Measurements from ENCODE around the gene NDOR1.

The NDOR1 gene

GRCh38 chr9:137178939-137179630 lies 26.4 kb upstream of the NDOR1 start:
- no peak overlapping the region for H3K4me3 ChIP-seq (ENCODE audit: low read depth, low read length)
- DNase-seq (ENCODE audit: low read depth): no peak
- TF ChIP-seq, protein P1, sequence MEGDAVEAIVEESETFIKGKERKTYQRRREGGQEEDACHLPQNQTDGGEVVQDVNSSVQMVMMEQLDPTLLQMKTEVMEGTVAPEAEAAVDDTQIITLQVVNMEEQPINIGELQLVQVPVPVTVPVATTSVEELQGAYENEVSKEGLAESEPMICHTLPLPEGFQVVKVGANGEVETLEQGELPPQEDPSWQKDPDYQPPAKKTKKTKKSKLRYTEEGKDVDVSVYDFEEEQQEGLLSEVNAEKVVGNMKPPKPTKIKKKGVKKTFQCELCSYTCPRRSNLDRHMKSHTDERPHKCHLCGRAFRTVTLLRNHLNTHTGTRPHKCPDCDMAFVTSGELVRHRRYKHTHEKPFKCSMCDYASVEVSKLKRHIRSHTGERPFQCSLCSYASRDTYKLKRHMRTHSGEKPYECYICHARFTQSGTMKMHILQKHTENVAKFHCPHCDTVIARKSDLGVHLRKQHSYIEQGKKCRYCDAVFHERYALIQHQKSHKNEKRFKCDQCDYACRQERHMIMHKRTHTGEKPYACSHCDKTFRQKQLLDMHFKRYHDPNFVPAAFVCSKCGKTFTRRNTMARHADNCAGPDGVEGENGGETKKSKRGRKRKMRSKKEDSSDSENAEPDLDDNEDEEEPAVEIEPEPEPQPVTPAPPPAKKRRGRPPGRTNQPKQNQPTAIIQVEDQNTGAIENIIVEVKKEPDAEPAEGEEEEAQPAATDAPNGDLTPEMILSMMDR (IDR thresholded peaks at IDR 0.05; ENCODE audit: control insufficient read depth, extremely low read depth, insufficient read depth): no peak

DNA sequence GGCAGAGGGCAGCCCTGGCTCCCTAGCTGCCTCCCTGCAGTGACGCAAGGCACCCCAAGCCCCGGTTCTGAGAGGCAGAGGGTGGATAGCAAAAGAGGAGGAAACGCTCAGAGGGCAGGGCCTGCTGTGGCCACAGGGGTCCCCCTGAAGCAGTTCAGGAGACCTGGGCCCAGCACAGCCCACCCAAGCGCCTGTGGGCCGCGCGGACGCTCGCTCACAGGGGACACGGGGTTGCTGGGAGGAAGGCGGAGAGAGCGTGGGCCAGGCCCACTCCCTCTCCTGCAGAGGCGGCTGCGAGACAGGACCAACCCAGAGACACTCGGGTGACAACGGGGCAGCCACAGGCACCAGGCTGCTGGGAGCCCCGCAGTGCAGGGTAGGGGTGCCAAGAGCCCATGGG lies 25.7 kb upstream of the NDOR1 start:
- TF ChIP-seq, protein P1 (IDR thresholded peaks at IDR 0.05; ENCODE audit: control insufficient read depth, extremely low read depth, insufficient read depth): no peak

GRCh38 chr9:137180491-137180890 lies 25.0 kb upstream of the NDOR1 start:
- TF ChIP-seq, protein P1 (IDR thresholded peaks at IDR 0.05; ENCODE audit: control insufficient read depth, extremely low read depth, insufficient read depth): no peak
- H3K4me3 ChIP-seq (ENCODE audit: low read depth, low read length): no peak overlapping the region

More for the DNA sequence above, 25.7 kb upstream of the NDOR1 start:
- no peak for DNase-seq (ENCODE audit: low read depth)
- H3K4me3 ChIP-seq (ENCODE audit: low read depth, low read length): no peak overlapping the region

GRCh38 chr9:137181680-137182079 lies 23.8 kb upstream of the NDOR1 start:
- DNase-seq (ENCODE audit: low read depth): no peak
- no peak overlapping the region for H3K4me3 ChIP-seq (ENCODE audit: low read depth, low read length)
- TF ChIP-seq, protein P1 (IDR thresholded peaks at IDR 0.05; ENCODE audit: control insufficient read depth, extremely low read depth, insufficient read depth): no peak

More at GRCh38 chr9:137180491-137180890, 25.0 kb upstream of the NDOR1 start:
- no peak for DNase-seq (ENCODE audit: low read depth)

GRCh38 chr9:137182836-137183235 lies 22.7 kb upstream of the NDOR1 start:
- TF ChIP-seq, protein P1 (IDR thresholded peaks at IDR 0.05; ENCODE audit: control insufficient read depth, extremely low read depth, insufficient read depth): no peak
- H3K4me3 ChIP-seq (ENCODE audit: low read depth, low read length): no peak overlapping the region
- no peak for DNase-seq (ENCODE audit: low read depth)

- no peak for DNase-seq (ENCODE audit: low read depth)
- TF ChIP-seq, protein P1 (IDR thresholded peaks at IDR 0.05; ENCODE audit: control insufficient read depth, extremely low read depth, insufficient read depth): no peak
- no peak overlapping the region for H3K4me3 ChIP-seq (ENCODE audit: low read depth, low read length)
Observed at GRCh38 chr9:137183980-137184595, 21.4 kb upstream of the NDOR1 start.

Data from LNCaP clone FGC (cell line).